ENCODE data around the gene PPP4C. TPM values are rescaled to one million over a fixed set of nuclear protein-coding genes. Genes with fewer than 3 reads are reported as not detected.

Gene PPP4C
- total and polyA plus RNA-seq, 2 experiments from 2014 or later, result 123 to 236 TPM

GRCh38 chr16:30110661-30111060 is 34.9 kb downstream of the PPP4C start:
- Histone ChIP-seq H3K27me3 (no peaks in the 10 kb centered on the region), H4K20me1 (ENCODE audit: insufficient read depth, poor library complexity, severe bottlenecking) (no peaks in the 10 kb centered on the region), H3K4me1 (ENCODE audit: insufficient read depth) (peaks cover 11% of the 10 kb centered on the region), H3K36me3 (replicated peaks; ENCODE audit: insufficient read depth, low read depth) (no peaks in the 10 kb centered on the region), H3K9me3 (ENCODE audit: low read depth) (no peaks in the 10 kb centered on the region), H3K79me2 (peaks cover 12% of the 10 kb centered on the region), H2AFZ (no peak overlapping the region), H3K9me2 (replicated peaks; ENCODE audit: insufficient read depth) (no peaks in the 10 kb centered on the region), H3K27ac (no peak overlapping the region), H3K4me3 (no peak overlapping the region), H3K4me2 (no peak overlapping the region)
- WGBS (ENCODE audit: low lambda C conversion rate, missing lambda C conversion rate), result 47% methylated on average over 7 of the region's 7 CpGs
- no peak for DNase-seq (ENCODE audit: low spot score)
- TF ChIP-seq, protein P1, sequence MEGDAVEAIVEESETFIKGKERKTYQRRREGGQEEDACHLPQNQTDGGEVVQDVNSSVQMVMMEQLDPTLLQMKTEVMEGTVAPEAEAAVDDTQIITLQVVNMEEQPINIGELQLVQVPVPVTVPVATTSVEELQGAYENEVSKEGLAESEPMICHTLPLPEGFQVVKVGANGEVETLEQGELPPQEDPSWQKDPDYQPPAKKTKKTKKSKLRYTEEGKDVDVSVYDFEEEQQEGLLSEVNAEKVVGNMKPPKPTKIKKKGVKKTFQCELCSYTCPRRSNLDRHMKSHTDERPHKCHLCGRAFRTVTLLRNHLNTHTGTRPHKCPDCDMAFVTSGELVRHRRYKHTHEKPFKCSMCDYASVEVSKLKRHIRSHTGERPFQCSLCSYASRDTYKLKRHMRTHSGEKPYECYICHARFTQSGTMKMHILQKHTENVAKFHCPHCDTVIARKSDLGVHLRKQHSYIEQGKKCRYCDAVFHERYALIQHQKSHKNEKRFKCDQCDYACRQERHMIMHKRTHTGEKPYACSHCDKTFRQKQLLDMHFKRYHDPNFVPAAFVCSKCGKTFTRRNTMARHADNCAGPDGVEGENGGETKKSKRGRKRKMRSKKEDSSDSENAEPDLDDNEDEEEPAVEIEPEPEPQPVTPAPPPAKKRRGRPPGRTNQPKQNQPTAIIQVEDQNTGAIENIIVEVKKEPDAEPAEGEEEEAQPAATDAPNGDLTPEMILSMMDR (IDR thresholded peaks at IDR 0.05; ENCODE audit: poor library complexity), result no peak
- TF ChIP-seq EZH2 (IDR thresholded peaks at IDR 0.05; ENCODE audit: borderline replicate concordance), result no peak
- no peak for TF ChIP-seq EZH2phosphoT487 (IDR thresholded peaks at IDR 0.05; ENCODE audit: low read depth, severe bottlenecking, unreplicated experiment)

- Histone ChIP-seq H2AFZ (no peak overlapping the region), H3K79me2 (no peaks in the 10 kb centered on the region), H3K4me2 (no peak overlapping the region), H4K20me1 (ENCODE audit: insufficient read depth, poor library complexity, severe bottlenecking) (no peaks in the 10 kb centered on the region), H3K27ac (peak overlapping the region; percentile 43), H3K4me1 (ENCODE audit: insufficient read depth) (peaks cover 11% of the 10 kb centered on the region), H3K4me3 (no peak overlapping the region), H3K36me3 (replicated peaks; ENCODE audit: insufficient read depth, low read depth) (no peaks in the 10 kb centered on the region), H3K9me3 (ENCODE audit: low read depth) (no peaks in the 10 kb centered on the region), H3K9me2 (replicated peaks; ENCODE audit: insufficient read depth) (no peaks in the 10 kb centered on the region), H3K27me3 (no peaks in the 10 kb centered on the region)
- peak; percentile 87 for DNase-seq (ENCODE audit: low spot score)
- 36% methylated on average over 23 of the region's 29 CpGs for WGBS (ENCODE audit: low lambda C conversion rate, missing lambda C conversion rate)
- no peak for TF ChIP-seq EZH2phosphoT487 (IDR thresholded peaks at IDR 0.05; ENCODE audit: low read depth, severe bottlenecking, unreplicated experiment)
- TF ChIP-seq, protein P1 (IDR thresholded peaks at IDR 0.05; ENCODE audit: poor library complexity), result peak; percentile 76
Measured at GRCh38 chr16:30112197-30113030, 36.6 kb downstream of the PPP4C start.

- DNase-seq (ENCODE audit: low spot score), result peak; percentile 66
- Histone ChIP-seq H3K36me3 (replicated peaks; ENCODE audit: insufficient read depth, low read depth) (no peaks in the 10 kb centered on the region), H3K27me3 (no peaks in the 10 kb centered on the region), H3K79me2 (no peaks in the 10 kb centered on the region), H3K4me3 (no peak within 1 kb of the TSS), H3K27ac (peak within 1 kb of the TSS; percentile 43), H3K4me1 (ENCODE audit: insufficient read depth) (peaks cover 11% of the 10 kb centered on the region), H3K4me2 (no peak within 1 kb of the TSS), H2AFZ (no peak within 1 kb of the TSS), H3K9me3 (ENCODE audit: low read depth) (no peaks in the 10 kb centered on the region), H3K9me2 (replicated peaks; ENCODE audit: insufficient read depth) (no peaks in the 10 kb centered on the region), H4K20me1 (ENCODE audit: insufficient read depth, poor library complexity, severe bottlenecking) (no peaks in the 10 kb centered on the region)
- TF ChIP-seq EZH2phosphoT487 (IDR thresholded peaks at IDR 0.05; ENCODE audit: low read depth, severe bottlenecking, unreplicated experiment) (no peak), EZH2 (IDR thresholded peaks at IDR 0.05; ENCODE audit: borderline replicate concordance) (no peak)
- TF ChIP-seq, protein P1 (IDR thresholded peaks at IDR 0.05; ENCODE audit: poor library complexity), result no peak
- WGBS (ENCODE audit: low lambda C conversion rate, missing lambda C conversion rate), result 66% methylated on average over 16 of the region's 20 CpGs
Measured at GRCh38 chr16:30113031-30113710, 37.4 kb downstream of the PPP4C start, which contains the start of gene GDPD3. TSS of gene GDPD3 (minus strand) at chr16:30113537. CDS start at chr16:30113478, 59 bp downstream.
